Measurements from ENCODE around the gene FIGN. TPM values are rescaled to one million over a fixed set of nuclear protein-coding genes. Genes with fewer than 3 reads are reported as not detected.

Gene FIGN
- total and polyA plus RNA-seq, 2 of the 13 experiments (the other 11 are each of a cell fraction or from before 2014, with no cell fraction given) = 6.6 to 6.7 TPM

- TF ChIP-seq ZNF407 (CRISPR knock-in tag; IDR thresholded peaks at IDR 0.05; ENCODE audit: not compliant biosample characterization) (no peak), ZNF724P (CRISPR knock-in tag; IDR thresholded peaks at IDR 0.05; ENCODE audit: borderline replicate concordance) (no peak), ZNF354B (CRISPR knock-in tag; IDR thresholded peaks at IDR 0.05) (no peak), ARID3A (IDR thresholded peaks at IDR 0.05; ENCODE audit: low read depth, low read length) (no peak), ZNF484 (CRISPR knock-in tag; IDR thresholded peaks at IDR 0.05; ENCODE audit: borderline replicate concordance, low read depth) (no peak), SETDB1 (CRISPR knock-in tag; IDR thresholded peaks at IDR 0.05; ENCODE audit: borderline replicate concordance) (no peak), ZZZ3 (CRISPR knock-in tag; IDR thresholded peaks at IDR 0.05; ENCODE audit: borderline replicate concordance) (no peak)
These were observed 89.1 kb downstream of the FIGN start (continued) for GRCh38 chr2:163646687-163647086.

Measured in HepG2 (cell line).